Natural killer cell (primary cell): Measurements from ENCODE around the gene GNS. TPM values are rescaled to one million over a fixed set of nuclear protein-coding genes. Genes with fewer than 3 reads are reported as not detected.
A peak's percentile ranks its signal among the peaks of the same experiment; 100 is the strongest.

Experiments
- ATAC-seq, 3 donors: fragments of 150-1000 bp in 2 of 3; fragments of 200-7000 bp in 1 of 3; cut with Tn5 transposase; 1 replicate in 1 of 3; 2 replicates in 2 of 3; pipeline ENCODE4 v1.10.0; 2021; ENCODE audit warnings: mild to moderate bottlenecking in 2 of 3, moderate library complexity in 2 of 3
- DNase-seq, 2 donors: peaks; one replicate each; pipeline versions ENCODE4 v3.0.0 to v3.0.0-alpha.2; 2013 to 2021; ENCODE audit warnings: mixed read lengths in 1 of 2
- H3K27ac ChIP-seq: one replicate; pipeline ENCODE4 v1.5.1; 2013; ENCODE audit warnings: mild to moderate bottlenecking, low read length
- H3K27me3 ChIP-seq: one replicate; pipeline ENCODE4 v1.6.1; 2013; ENCODE audit warnings: low read length; ENCODE audit not compliant: control insufficient read depth, insufficient read depth
- H3K36me3 ChIP-seq: one replicate; pipeline ENCODE4 v1.6.1; 2013; ENCODE audit warnings: low read length; ENCODE audit not compliant: control insufficient read depth, insufficient read depth
- H3K4me1 ChIP-seq: one replicate; pipeline ENCODE4 v1.6.1; 2013; ENCODE audit warnings: low read length; ENCODE audit not compliant: control insufficient read depth, insufficient read depth
- H3K4me3 ChIP-seq: one replicate; pipeline ENCODE4 v1.5.1; 2013; ENCODE audit warnings: low read length
- H3K9me3 ChIP-seq: one replicate; pipeline ENCODE4 v1.6.1; 2013; ENCODE audit warnings: low read length; ENCODE audit not compliant: control insufficient read depth, insufficient read depth
- H3K27ac Mint-ChIP-seq, 2 donors: one replicate each; pipeline ENCODE4 v1.8.0; 2022; ENCODE audit warnings: mild to moderate bottlenecking in 2 of 2, mixed read lengths in 2 of 2, moderate library complexity in 1 of 2
- H3K27me3 Mint-ChIP-seq, 2 donors: one replicate each; pipeline ENCODE4 v1.8.0; 2022; ENCODE audit warnings: low read depth in 2 of 2, mixed read lengths in 2 of 2
- H3K36me3 Mint-ChIP-seq: one replicate; pipeline ENCODE4 v1.8.0; 2022; ENCODE audit warnings: mixed read lengths
- H3K4me1 Mint-ChIP-seq, 2 donors: one replicate each; pipeline ENCODE4 v1.8.0; 2022; ENCODE audit warnings: mixed read lengths in 2 of 2
- H3K4me3 Mint-ChIP-seq: one replicate; pipeline ENCODE4 v1.8.0; 2022; ENCODE audit warnings: mild to moderate bottlenecking, moderate library complexity, mixed read lengths
- H3K9me3 Mint-ChIP-seq, 2 donors: one replicate each; pipeline ENCODE4 v1.8.0; 2022; ENCODE audit warnings: mixed read lengths in 2 of 2
- CTCF ChIP-seq: fragments of 200-600 bp; IDR thresholded peaks from one replicate; pipeline ENCODE4 v1.8.0; 2022; ENCODE audit warnings: antibody characterized with exemption
- whole genome bisulfite sequencing: methylation state at CpG from one replicate; pipeline ENCODE4 v1.1.7; 2013; ENCODE audit warnings: missing lambda C conversion rate; ENCODE audit not compliant: insufficient coverage; 5-methylcytosine and 5-hydroxymethylcytosine counted together
- intact Hi-C: fragments of 100-400 bp; cut with micrococcal nuclease; formaldehyde crosslinking; loops from one replicate; pipeline ENCODE4 v1.14.2; 2022
- total RNA-seq, 4 donors: library from RNA; stranded (reverse); fragments of 120-200 nt in 1 of 4; gene quantifications; one replicate each; pipeline versions ENCODE4 v1.2.3 to v1.2.4, GENCODE V29; 2013 to 2022

The GNS gene
- total RNA-seq, 3 donors from 2014 or later (not counting 1 experiment from before 2014, with no cell fraction given): 51.9 to 73.9 (median 59.7) TPM

- peaks cover 37% of the 10 kb centered on the region for H3K36me3 Mint-ChIP-seq
- no peak for TF ChIP-seq CTCF
- peaks cover 14 to 31% of the 10 kb centered on the region in 2 donors for H3K27me3 Mint-ChIP-seq
- no peaks in the 10 kb centered on the region for H3K36me3 ChIP-seq
- no peak for DNase-seq
- H3K27ac ChIP-seq: no peak overlapping the region
- H3K4me3 Mint-ChIP-seq: no peak overlapping the region
- peaks cover 2 to 27% of the 10 kb centered on the region in 2 donors for H3K9me3 Mint-ChIP-seq
- ATAC-seq: no peak
- H3K27me3 ChIP-seq: peaks cover 3% of the 10 kb centered on the region
- H3K4me1 ChIP-seq: no peaks in the 10 kb centered on the region
- peaks cover 15% of the 10 kb centered on the region for H3K9me3 ChIP-seq
- no peak overlapping the region for H3K4me3 ChIP-seq
- no peak overlapping the region for H3K27ac Mint-ChIP-seq
- intact Hi-C loops: no loop called here
- H3K4me1 Mint-ChIP-seq: no peaks in the 10 kb centered on the region
Observed at GRCh38 chr12:64773386-64773785, 14.2 kb upstream of the GNS start.

- no peaks in the 10 kb centered on the region for H3K27me3 ChIP-seq
- no peaks in the 10 kb centered on the region for H3K4me1 ChIP-seq
- no peak overlapping the region for H3K4me3 Mint-ChIP-seq
- no peaks in the 10 kb centered on the region for H3K36me3 Mint-ChIP-seq
- H3K27me3 Mint-ChIP-seq: peaks cover 0 to 3% of the 10 kb centered on the region in 2 donors
- no peak overlapping the region for H3K27ac Mint-ChIP-seq
- no peak overlapping the region for H3K4me3 ChIP-seq
- ATAC-seq (no peak), DNase-seq (no peak)
- intact Hi-C loops: no loop called here
- WGBS: 82% methylated on average over 3 of the region's 3 CpGs
- H3K36me3 ChIP-seq: no peaks in the 10 kb centered on the region
- H3K4me1 Mint-ChIP-seq: peaks cover 0 to 5% of the 10 kb centered on the region in 2 donors
- no peaks in the 10 kb centered on the region for H3K9me3 Mint-ChIP-seq
- no peak overlapping the region for H3K27ac ChIP-seq
- H3K9me3 ChIP-seq: no peaks in the 10 kb centered on the region
- no peak for TF ChIP-seq CTCF
Observed at GRCh38 chr12:64767495-64767894, 8.3 kb upstream of the GNS start.

- no peaks in the 10 kb centered on the region for H3K9me3 ChIP-seq
- Mint-ChIP-seq H3K36me3 (no peaks in the 10 kb centered on the region), H3K27ac (peak overlapping the region; percentile 79 to 95), H3K4me1 (peaks cover 49 to 59% of the 10 kb centered on the region in 2 donors), H3K4me3 (peak overlapping the region; percentile 97), H3K27me3 (no peaks in the 10 kb centered on the region), H3K9me3 (no peaks in the 10 kb centered on the region)
- ATAC-seq: peak; percentile 44 to 75 (median 65)
- WGBS: 78% methylated on average over 3 of the region's 6 CpGs
- peak overlapping the region; percentile 68 for H3K27ac ChIP-seq
- intact Hi-C loops: no loop called here
- no peaks in the 10 kb centered on the region for H3K36me3 ChIP-seq
- no peak overlapping the region for H3K4me3 ChIP-seq
- peak in 1 of 2 donors; percentile 55 for DNase-seq
- TF ChIP-seq CTCF: no peak
- H3K27me3 ChIP-seq: no peaks in the 10 kb centered on the region
- H3K4me1 ChIP-seq: peaks cover 26% of the 10 kb centered on the region
Observed at GRCh38 chr12:64760808-64761573, 1.8 kb upstream of the GNS start.
